Liver (tissue), 9 donors: Measurements from ENCODE around the gene C17orf50. TPM values are rescaled to one million over a fixed set of nuclear protein-coding genes. Genes with fewer than 3 reads are reported as not detected.

ENCODE experiments used
- DNase-seq: peaks from one replicate; pipeline ENCODE4 v3.0.0-alpha.2; 2017; ENCODE audit warnings: low spot score
- H3K27ac ChIP-seq, 2 donors: one replicate each; pipeline ENCODE4 v1.7.0; 2013; ENCODE audit warnings: inconsistent platforms in 2 of 2, low read length in 2 of 2, control low read depth in 1 of 2, low read depth in 1 of 2, mild to moderate bottlenecking in 1 of 2
- H3K27me3 ChIP-seq, 4 donors: one replicate each; pipeline versions ENCODE4 v1.6.1 to v1.7.0; 2013; ENCODE audit warnings: low read length in 3 of 4, inconsistent platforms in 1 of 4, mild to moderate bottlenecking in 1 of 4, moderate library complexity in 1 of 4; ENCODE audit not compliant: control insufficient read depth in 4 of 4, insufficient read depth in 4 of 4
- H3K36me3 ChIP-seq, 4 donors: one replicate each; pipeline versions ENCODE4 v1.6.1 to v1.7.0; 2013; ENCODE audit warnings: low read length in 3 of 4, mild to moderate bottlenecking in 3 of 4, low read depth in 1 of 4, moderate library complexity in 1 of 4; ENCODE audit not compliant: control insufficient read depth in 4 of 4, insufficient read depth in 3 of 4
- H3K4me1 ChIP-seq, 4 donors: one replicate each; pipeline versions ENCODE4 v1.6.1 to v1.7.0; 2013; ENCODE audit warnings: low read length in 3 of 4, mild to moderate bottlenecking in 3 of 4, moderate library complexity in 1 of 4; ENCODE audit not compliant: control insufficient read depth in 4 of 4, insufficient read depth in 4 of 4
- H3K4me3 ChIP-seq, 3 donors: one replicate each; pipeline versions ENCODE4 v1.6.1 to v1.7.0; 2013; ENCODE audit warnings: low read length in 3 of 3, control low read depth in 1 of 3, low read depth in 1 of 3, mild to moderate bottlenecking in 1 of 3
- H3K9ac ChIP-seq, 2 donors: one replicate each; pipeline ENCODE4 v1.7.0; 2013; ENCODE audit warnings: low read length in 2 of 2, mild to moderate bottlenecking in 2 of 2, moderate library complexity in 2 of 2, control low read depth in 1 of 2, low read depth in 1 of 2
- H3K9me3 ChIP-seq, 4 donors: one replicate each; pipeline versions ENCODE4 v1.6.1 to v1.7.0; 2013; ENCODE audit warnings: low read length in 3 of 4; ENCODE audit not compliant: control insufficient read depth in 4 of 4
- EGR1 ChIP-seq, 2 donors: IDR thresholded peaks; 2 replicates each; pipeline ENCODE4 v1.6.1; 2016 to 2018; ENCODE audit warnings: antibody characterized with exemption in 2 of 2, low read depth in 2 of 2
- FOXA1 ChIP-seq: IDR thresholded peaks from 2 replicates; pipeline ENCODE4 v1.6.1; 2016; ENCODE audit warnings: antibody characterized with exemption
- FOXA2 ChIP-seq: IDR thresholded peaks from 2 replicates; pipeline ENCODE4 v1.6.1; 2016; ENCODE audit warnings: antibody characterized with exemption
- GABPA ChIP-seq, 2 donors: IDR thresholded peaks in 1 of 2; conservative IDR thresholded peaks in 1 of 2; 2 replicates each; pipeline ENCODE4 v1.6.1; 2016; ENCODE audit warnings: antibody characterized with exemption in 2 of 2, mild to moderate bottlenecking in 1 of 2, moderate library complexity in 1 of 2
- HNF4A ChIP-seq, 2 donors: conservative IDR thresholded peaks; 2 replicates each; pipeline ENCODE4 v1.6.1; 2016; ENCODE audit warnings: antibody characterized with exemption in 2 of 2, mild to moderate bottlenecking in 2 of 2
- HNF4G ChIP-seq: IDR thresholded peaks from 2 replicates; pipeline ENCODE4 v1.6.1; 2016; ENCODE audit warnings: antibody characterized with exemption
- JUND ChIP-seq, 2 donors: IDR thresholded peaks; 2 replicates each; pipeline ENCODE4 v1.6.1; 2016; ENCODE audit warnings: antibody characterized with exemption in 2 of 2
- NR2F2 ChIP-seq: IDR thresholded peaks from 2 replicates; pipeline ENCODE4 v1.6.1; 2016; ENCODE audit warnings: antibody characterized with exemption
- RAD21 ChIP-seq, 2 donors: IDR thresholded peaks; 2 replicates each; pipeline ENCODE4 v1.6.1; 2016; ENCODE audit warnings: antibody characterized with exemption in 2 of 2, mild to moderate bottlenecking in 2 of 2
- RXRA ChIP-seq, 2 donors: IDR thresholded peaks; 2 replicates each; pipeline ENCODE4 v1.6.1; 2017 to 2018; ENCODE audit warnings: antibody characterized with exemption in 2 of 2, mild to moderate bottlenecking in 1 of 2
- SP1 ChIP-seq: IDR thresholded peaks from 2 replicates; pipeline ENCODE4 v1.6.1; 2018; ENCODE audit warnings: antibody characterized with exemption, mild to moderate bottlenecking
- TAF1 ChIP-seq: conservative IDR thresholded peaks from 2 replicates; pipeline ENCODE4 v1.6.1; 2016; ENCODE audit warnings: antibody characterized with exemption, mild to moderate bottlenecking
- YY1 ChIP-seq: IDR thresholded peaks from 2 replicates; pipeline ENCODE4 v1.6.1; 2016; ENCODE audit warnings: antibody characterized with exemption, mild to moderate bottlenecking
- WGBS: extraction: QIAGEN DNeasy Blood & Tissue Kit; methylation state at CpG from one replicate; pipeline ENCODE4 v1.1.7; 2013; 5-methylcytosine and 5-hydroxymethylcytosine counted together
- polyA plus RNA-seq, 2 donors: library from polyadenylated mRNA; stranded (reverse) in 1 of 2; unstranded in 1 of 2; fragments of 200-250 nt in 1 of 2; fragments of >200 nt in 1 of 2; fragmentation: Nextera tagmentation in 1 of 2; extraction: Ambion mirVana in 1 of 2; gene quantifications; one replicate each; pipeline versions ENCODE4 v1.2.1 to v1.2.3, GENCODE V29; 2013 to 2015
- total RNA-seq, 2 donors: library from RNA; depleted of rRNA; stranded (reverse); fragments of >200 nt; gene quantifications; one replicate each; pipeline ENCODE4 v1.2.3, GENCODE V29; 2014
- TF ChIP-seq, protein P1 (sequence below): IDR thresholded peaks from 2 replicates; pipeline ENCODE4 v1.6.1; 2016; ENCODE audit warnings: antibody characterized with exemption
- TF ChIP-seq, protein P2 (sequence below): IDR thresholded peaks from 2 replicates; pipeline ENCODE4 v1.6.1; 2016; ENCODE audit warnings: antibody characterized with exemption, mild to moderate bottlenecking
- TF ChIP-seq, protein P3 (sequence below): fragments of 150-350 bp; IDR thresholded peaks from 2 replicates; pipeline ENCODE4 v1.5.1; 2017; ENCODE audit warnings: improper control_type of control experiment, low read depth, low read length; ENCODE audit not compliant: missing input control
- TF ChIP-seq, protein P4 (sequence below): IDR thresholded peaks from 2 replicates; pipeline ENCODE4 v1.6.1; 2016; ENCODE audit warnings: antibody characterized with exemption
- TF ChIP-seq, protein P5 (sequence below): IDR thresholded peaks from 2 replicates; pipeline ENCODE4 v1.6.1; 2016; ENCODE audit warnings: antibody characterized with exemption
- donor health status: healthy.
- donor health status: healthy.
- donor health status: healthy.
- donor health status: healthy.
- donor health status: healthy.

Gene C17orf50
- total and polyA plus RNA-seq, 4 donors = not detected

DNA sequence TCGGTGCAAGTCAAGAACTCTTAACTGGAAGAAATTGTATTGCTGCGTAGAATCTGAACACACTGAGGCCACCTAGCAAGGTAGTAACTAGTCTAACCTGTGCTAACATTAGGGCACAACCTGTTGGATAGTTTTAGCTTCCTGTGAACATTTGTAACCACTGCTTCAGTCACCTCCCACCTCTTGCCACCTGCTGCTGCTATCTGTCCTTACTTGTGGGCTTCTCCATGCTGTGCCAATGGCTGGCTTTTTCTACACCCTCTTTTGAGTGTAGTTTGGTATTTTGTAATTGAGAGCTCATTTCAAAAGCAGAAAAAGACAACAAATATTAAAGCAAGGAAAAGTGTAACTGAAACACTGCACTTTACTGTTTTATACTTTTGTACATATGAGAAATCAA is 37.0 kb upstream of the C17orf50 start:
- Histone ChIP-seq H3K36me3 (peaks cover 0 to 24% (median 21%) of the 10 kb centered on the region in 4 donors), H3K9ac (no peak overlapping the region), H3K4me3 (no peak overlapping the region), H3K27me3 (no peaks in the 10 kb centered on the region), H3K27ac (no peak overlapping the region), H3K9me3 (no peaks in the 10 kb centered on the region), H3K4me1 (no peaks in the 10 kb centered on the region)
- no peak for TF ChIP-seq SP1
- TF ChIP-seq RAD21 (IDR thresholded peaks at IDR 0.05) = no peak
- TF ChIP-seq YY1 = no peak
- TF ChIP-seq, protein P1, sequence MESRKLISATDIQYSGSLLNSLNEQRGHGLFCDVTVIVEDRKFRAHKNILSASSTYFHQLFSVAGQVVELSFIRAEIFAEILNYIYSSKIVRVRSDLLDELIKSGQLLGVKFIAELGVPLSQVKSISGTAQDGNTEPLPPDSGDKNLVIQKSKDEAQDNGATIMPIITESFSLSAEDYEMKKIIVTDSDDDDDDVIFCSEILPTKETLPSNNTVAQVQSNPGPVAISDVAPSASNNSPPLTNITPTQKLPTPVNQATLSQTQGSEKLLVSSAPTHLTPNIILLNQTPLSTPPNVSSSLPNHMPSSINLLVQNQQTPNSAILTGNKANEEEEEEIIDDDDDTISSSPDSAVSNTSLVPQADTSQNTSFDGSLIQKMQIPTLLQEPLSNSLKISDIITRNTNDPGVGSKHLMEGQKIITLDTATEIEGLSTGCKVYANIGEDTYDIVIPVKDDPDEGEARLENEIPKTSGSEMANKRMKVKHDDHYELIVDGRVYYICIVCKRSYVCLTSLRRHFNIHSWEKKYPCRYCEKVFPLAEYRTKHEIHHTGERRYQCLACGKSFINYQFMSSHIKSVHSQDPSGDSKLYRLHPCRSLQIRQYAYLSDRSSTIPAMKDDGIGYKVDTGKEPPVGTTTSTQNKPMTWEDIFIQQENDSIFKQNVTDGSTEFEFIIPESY = no peak
- TF ChIP-seq NR2F2 = no peak
- TF ChIP-seq JUND (IDR thresholded peaks at IDR 0.05) = no peak
- no peak for TF ChIP-seq FOXA2
- TF ChIP-seq EGR1 (IDR thresholded peaks at IDR 0.05; ENCODE audit: low read depth in 2 of 2) = no peak
- TF ChIP-seq HNF4A (conservative IDR thresholded peaks at IDR 0.05) = no peak
- no peak for TF ChIP-seq RXRA (IDR thresholded peaks at IDR 0.05)
- 98% methylated on average over 2 of the region's 2 CpGs for WGBS
- DNase-seq = no peak

DNA sequence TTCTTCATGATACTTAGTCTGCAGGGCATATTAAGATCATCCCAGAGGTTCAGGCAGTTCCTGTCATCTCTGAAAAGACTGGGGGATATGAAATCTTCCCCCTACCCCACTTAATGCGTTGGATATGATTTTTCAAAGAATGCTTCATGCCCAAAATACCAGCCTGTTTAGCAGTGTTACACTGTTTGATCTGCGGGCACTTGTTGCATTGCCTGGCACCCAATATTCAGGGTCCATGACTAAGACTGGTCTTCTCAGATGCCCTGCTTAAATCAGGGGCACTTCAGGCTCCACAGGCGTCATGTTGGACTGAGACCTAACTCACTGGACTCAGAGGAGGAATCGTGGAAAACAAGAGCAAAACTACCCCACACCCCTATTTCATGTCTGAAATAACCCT is 35.6 kb upstream of the C17orf50 start:
- no peak overlapping the region for H3K4me3 ChIP-seq
- no peak overlapping the region for H3K9ac ChIP-seq
- no peaks in the 10 kb centered on the region for H3K4me1 ChIP-seq
- TF ChIP-seq FOXA1 (no peak), TAF1 (no peak), FOXA2 (no peak), HNF4G (no peak), EGR1 (IDR thresholded peaks at IDR 0.05; ENCODE audit: low read depth in 2 of 2) (no peak), NR2F2 (no peak), SP1 (no peak), YY1 (no peak), RXRA (IDR thresholded peaks at IDR 0.05) (no peak), HNF4A (conservative IDR thresholded peaks at IDR 0.05) (no peak), JUND (IDR thresholded peaks at IDR 0.05) (no peak), RAD21 (IDR thresholded peaks at IDR 0.05) (no peak), GABPA (IDR thresholded peaks at IDR 0.05 in 1 of 2, conservative IDR thresholded peaks at IDR 0.05 in 1 of 2) (no peak)
- TF ChIP-seq, protein P2, sequence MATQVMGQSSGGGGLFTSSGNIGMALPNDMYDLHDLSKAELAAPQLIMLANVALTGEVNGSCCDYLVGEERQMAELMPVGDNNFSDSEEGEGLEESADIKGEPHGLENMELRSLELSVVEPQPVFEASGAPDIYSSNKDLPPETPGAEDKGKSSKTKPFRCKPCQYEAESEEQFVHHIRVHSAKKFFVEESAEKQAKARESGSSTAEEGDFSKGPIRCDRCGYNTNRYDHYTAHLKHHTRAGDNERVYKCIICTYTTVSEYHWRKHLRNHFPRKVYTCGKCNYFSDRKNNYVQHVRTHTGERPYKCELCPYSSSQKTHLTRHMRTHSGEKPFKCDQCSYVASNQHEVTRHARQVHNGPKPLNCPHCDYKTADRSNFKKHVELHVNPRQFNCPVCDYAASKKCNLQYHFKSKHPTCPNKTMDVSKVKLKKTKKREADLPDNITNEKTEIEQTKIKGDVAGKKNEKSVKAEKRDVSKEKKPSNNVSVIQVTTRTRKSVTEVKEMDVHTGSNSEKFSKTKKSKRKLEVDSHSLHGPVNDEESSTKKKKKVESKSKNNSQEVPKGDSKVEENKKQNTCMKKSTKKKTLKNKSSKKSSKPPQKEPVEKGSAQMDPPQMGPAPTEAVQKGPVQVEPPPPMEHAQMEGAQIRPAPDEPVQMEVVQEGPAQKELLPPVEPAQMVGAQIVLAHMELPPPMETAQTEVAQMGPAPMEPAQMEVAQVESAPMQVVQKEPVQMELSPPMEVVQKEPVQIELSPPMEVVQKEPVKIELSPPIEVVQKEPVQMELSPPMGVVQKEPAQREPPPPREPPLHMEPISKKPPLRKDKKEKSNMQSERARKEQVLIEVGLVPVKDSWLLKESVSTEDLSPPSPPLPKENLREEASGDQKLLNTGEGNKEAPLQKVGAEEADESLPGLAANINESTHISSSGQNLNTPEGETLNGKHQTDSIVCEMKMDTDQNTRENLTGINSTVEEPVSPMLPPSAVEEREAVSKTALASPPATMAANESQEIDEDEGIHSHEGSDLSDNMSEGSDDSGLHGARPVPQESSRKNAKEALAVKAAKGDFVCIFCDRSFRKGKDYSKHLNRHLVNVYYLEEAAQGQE = no peak
- TF ChIP-seq, protein P3, sequence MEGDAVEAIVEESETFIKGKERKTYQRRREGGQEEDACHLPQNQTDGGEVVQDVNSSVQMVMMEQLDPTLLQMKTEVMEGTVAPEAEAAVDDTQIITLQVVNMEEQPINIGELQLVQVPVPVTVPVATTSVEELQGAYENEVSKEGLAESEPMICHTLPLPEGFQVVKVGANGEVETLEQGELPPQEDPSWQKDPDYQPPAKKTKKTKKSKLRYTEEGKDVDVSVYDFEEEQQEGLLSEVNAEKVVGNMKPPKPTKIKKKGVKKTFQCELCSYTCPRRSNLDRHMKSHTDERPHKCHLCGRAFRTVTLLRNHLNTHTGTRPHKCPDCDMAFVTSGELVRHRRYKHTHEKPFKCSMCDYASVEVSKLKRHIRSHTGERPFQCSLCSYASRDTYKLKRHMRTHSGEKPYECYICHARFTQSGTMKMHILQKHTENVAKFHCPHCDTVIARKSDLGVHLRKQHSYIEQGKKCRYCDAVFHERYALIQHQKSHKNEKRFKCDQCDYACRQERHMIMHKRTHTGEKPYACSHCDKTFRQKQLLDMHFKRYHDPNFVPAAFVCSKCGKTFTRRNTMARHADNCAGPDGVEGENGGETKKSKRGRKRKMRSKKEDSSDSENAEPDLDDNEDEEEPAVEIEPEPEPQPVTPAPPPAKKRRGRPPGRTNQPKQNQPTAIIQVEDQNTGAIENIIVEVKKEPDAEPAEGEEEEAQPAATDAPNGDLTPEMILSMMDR = no peak
- TF ChIP-seq, protein P4, sequence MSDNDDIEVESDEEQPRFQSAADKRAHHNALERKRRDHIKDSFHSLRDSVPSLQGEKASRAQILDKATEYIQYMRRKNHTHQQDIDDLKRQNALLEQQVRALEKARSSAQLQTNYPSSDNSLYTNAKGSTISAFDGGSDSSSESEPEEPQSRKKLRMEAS = no peak
- TF ChIP-seq, protein P5, sequence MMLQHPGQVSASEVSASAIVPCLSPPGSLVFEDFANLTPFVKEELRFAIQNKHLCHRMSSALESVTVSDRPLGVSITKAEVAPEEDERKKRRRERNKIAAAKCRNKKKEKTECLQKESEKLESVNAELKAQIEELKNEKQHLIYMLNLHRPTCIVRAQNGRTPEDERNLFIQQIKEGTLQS = no peak
- TF ChIP-seq, protein P1 = no peak
- no peaks in the 10 kb centered on the region for H3K27me3 ChIP-seq
- no peak for DNase-seq
- 93% methylated on average over 4 of the region's 4 CpGs for WGBS
- no peak overlapping the region for H3K27ac ChIP-seq
- no peaks in the 10 kb centered on the region for H3K9me3 ChIP-seq
- H3K36me3 ChIP-seq = peaks cover 0 to 24% (median 21%) of the 10 kb centered on the region in 4 donors
